NCI-H2029 (cell line): ENCODE data around the gene SNTB2.
"Not testable (repeated sequence)": the region's sequence is repeated elsewhere in the genome, so short reads cannot be mapped to it uniquely, and the experiment has no call there.

Experiments used
- DNase-seq: peaks from one replicate; lab custom pipeline; 2025; lab: John Stamatoyannopoulos, UW

The SNTB2 gene

DNA sequence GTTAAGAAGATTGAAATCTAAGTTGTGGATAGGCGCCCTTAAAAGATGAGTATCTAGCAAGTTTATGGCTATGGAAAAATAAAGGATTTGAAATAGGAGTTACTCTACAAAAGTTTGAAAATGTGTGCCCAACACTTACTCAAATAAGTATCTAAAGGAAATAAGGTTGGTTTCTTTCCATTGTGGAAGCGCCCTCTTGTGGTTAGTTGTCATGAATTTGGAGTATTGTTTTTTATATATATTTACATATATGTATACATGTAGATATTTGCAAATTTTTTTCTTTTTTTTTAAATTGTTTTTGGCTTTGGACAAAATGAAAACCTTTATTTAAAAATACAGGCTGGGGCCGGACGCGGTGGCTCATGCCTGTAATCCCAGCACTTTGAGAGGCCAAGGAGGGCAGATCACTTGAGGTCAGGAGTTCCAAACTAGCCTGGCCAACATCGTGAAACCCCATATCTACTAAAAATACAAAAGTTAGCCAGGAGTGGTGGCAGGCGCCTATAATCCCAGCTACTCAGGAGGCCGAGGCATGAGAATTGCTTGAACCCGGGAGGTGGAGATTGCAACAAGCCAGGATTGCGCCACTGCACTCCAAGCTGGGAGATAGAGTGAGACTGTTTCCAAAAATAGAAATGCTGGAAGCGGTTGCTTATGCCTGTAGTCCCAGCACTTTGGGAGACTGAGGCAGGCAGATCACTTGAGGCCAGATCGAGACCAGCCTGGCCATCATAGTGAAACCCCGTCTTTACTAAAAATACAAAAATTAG lies 100.2 kb downstream of the SNTB2 start:
- DNase-seq: no peak

DNA sequence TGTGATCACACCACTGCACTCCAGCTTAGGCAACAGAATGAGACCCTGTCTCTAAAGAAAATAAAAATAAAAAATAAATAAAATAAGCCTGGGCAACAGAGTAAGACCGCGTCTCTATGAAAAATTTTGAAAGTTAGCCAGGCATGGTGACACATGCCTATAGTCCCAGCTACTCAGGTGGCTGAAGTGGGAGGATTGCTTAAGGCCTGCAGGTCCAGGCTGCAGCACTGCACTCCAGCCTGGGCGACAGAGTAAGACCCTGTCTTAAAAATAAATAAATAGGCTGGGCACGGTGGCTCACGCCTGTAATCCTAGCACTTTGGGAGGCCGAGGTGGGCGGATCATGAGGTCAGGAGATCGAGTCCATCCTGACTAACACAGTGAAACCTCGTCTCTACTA lies 104.7 kb downstream of the SNTB2 start:
- not testable (repeated sequence) for DNase-seq

DNA sequence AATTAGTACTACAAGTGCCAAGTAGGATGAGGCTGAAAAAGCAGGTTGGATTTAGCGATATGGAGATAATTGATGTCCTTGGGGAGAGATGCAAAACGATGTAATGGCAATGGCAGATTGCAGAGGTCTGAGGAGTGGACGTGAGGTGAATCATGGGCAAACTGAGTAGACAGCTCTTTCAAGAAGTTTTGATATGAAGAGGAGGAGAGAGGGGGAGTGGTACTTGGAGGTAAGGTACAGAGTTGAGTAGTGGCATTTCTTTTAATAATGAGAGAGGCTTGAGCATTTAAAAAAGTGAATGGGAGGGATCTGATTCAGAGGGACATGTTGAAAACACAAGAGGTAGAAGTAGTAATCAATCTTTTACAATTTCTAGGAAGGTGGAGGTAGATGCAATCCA lies 106.4 kb downstream of the SNTB2 start:
- DNase-seq: no peak

GRCh38 chr16:69294051-69294450 lies 107.1 kb downstream of the SNTB2 start:
- DNase-seq: no peak

DNA sequence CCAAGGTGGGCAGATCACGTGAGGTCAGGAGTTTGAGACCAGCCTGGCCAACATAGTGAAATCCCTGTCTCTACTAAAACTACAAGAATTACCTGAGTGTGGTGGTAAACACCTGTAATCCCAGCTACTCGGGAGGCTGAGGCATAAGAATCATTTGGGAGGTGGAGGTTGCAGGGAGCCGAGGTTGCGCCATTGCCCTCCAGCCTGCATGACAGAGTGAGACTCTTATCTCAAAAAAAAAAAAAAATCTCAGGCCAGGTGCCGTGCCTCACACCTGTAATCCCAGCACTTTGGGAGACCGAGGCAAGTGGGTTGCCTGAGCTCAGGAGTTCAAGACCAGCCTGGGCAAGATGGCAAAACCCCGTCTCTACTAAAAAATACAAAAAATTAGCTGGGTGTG lies 109.8 kb downstream of the SNTB2 start:
- not testable (repeated sequence) for DNase-seq

GRCh38 chr16:69298261-69298660 lies 111.3 kb downstream of the SNTB2 start:
- no peak for DNase-seq

DNA sequence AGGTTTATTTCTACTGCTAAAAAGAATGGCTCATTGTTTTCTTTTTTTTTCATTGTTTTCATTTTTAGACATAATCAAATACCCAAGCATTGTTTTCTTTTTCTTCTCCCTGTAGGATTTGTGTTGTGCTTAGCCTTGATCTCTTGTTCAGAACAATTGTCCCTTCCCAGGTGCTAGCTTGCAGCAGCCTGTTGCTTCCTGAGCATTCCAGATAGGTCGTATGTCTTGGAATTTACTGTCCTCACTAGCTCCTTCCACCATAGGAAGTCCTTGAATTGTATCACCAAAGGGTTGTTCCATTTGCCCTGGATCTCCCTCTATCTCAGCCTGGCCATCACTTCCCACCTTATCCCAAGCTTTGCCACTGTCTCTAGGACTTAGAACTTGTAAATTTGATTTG lies 114.2 kb downstream of the SNTB2 start:
- DNase-seq: no peak

GRCh38 chr16:69301861-69302260 lies 114.9 kb downstream of the SNTB2 start:
- DNase-seq: no peak

- no peak for DNase-seq
These were observed 115.3 kb downstream of the SNTB2 start for GRCh38 chr16:69302301-69302700.

DNA sequence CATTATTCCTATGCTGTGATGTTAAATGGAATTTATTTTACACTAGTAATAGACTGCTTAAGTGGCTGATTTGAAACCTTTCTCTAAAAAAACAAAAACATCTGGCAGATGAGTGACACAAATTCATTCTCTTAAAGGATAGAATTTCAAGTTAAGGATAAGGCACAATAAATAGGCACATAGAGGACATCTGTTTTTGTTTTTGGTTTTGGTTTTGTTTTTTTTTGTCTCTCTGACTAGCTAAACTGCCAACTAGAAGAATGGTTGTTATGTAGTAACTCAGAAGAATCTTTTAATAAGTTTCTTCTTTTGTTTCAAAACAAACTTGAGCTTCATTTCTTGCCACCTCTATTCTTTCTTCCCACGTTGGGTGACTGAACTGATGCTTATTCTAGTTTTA lies 119.1 kb downstream of the SNTB2 start:
- DNase-seq: no peak

- no peak for DNase-seq
These were observed 120.1 kb downstream of the SNTB2 start for GRCh38 chr16:69307091-69307490.

GRCh38 chr16:69307856-69308255 lies 120.9 kb downstream of the SNTB2 start:
- DNase-seq: no peak

- DNase-seq: no peak
These were observed 122.4 kb downstream of the SNTB2 start for GRCh38 chr16:69309316-69309715.

DNA sequence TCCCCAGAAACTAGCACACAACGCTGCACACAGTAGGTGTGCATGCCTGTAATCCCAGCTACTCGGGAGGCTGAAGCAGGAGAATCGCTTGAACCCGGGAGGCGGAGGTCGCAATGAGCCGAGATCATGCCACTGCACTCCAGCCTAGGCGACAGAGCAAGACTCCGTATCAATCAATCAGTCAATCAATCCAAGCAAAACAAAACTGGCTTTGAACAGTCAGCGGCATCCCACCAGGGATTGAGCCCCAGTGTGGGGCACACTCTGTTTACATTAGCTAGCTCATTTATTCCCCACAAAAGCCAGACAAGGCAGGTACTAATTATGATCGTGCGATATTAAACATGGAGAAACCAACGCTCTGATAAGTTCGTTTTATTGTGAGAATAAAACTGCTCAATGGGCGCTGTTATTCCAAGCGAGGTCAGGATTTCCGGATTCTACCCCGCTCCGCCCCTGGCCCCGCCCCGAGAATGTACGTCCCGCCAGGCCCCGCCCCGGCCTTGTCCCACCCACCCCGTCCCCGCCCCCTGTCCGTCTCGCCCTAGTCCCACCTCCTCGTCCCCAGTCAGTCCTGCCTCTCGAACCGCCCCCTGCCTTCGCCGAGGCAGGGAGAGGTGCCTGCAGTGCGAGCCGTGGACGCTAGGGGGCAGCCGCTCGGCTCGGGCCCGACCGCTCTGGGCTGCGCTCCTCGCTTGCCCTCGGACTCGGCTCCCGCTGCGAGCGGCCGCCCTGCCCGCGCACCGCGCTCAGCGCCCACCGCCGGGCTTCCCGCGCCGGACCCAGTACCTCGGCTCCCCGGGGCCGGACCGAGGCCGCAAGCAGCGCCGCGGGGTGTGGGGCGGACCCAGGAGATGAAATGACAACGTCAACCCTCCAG lies 123.9 kb downstream of the SNTB2 start, which contains the start of gene VPS4A:
Gene VPS4A (plus strand): TSS at position 698 of the 880 bp plus-strand sequence. CDS start 162 bp downstream, at position 860.
- peak; percentile 82 for DNase-seq

- no peak for DNase-seq
These were observed 124.8 kb downstream of the SNTB2 start for GRCh38 chr16:69311533-69312387.

DNA sequence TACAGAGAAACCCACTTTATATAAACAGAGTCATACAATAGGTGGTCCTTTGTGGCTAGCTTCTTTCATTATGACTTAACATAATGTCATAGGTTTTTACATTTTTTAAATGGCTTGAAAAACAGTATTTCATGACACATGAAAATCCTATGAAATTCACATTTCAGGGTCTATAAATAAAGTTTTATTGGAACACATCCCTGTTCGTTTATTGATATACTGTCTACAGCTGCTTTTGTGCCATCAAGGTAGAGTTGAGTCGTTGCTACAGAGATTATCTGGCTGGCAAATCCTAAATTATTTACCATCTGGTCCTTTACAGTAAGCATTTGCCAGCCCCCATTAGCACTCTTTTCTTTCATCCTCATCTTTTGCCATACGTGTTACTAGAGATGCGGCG lies 126.5 kb downstream of the SNTB2 start:
- no peak for DNase-seq

DNA sequence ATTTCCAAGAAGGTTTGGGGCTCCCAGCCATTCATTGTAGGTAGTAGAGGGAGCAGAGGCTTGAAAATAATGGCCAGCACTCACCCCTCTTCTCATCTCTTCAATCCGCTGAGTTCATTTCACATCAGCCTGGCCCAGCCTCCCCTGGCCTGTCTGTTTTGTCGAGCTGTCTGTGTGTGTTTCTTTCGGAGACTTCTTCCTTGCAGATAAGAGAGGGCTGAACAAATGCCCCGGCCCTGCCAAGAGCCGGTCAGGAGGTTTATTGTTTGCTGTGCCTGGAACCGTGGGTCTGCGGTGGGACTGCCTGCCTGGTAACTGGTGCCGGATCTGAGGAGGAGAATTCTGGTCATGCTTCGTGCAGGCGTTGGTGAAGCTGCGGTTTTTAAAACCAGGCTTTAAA lies 127.6 kb downstream of the SNTB2 start:
- DNase-seq: no peak

DNA sequence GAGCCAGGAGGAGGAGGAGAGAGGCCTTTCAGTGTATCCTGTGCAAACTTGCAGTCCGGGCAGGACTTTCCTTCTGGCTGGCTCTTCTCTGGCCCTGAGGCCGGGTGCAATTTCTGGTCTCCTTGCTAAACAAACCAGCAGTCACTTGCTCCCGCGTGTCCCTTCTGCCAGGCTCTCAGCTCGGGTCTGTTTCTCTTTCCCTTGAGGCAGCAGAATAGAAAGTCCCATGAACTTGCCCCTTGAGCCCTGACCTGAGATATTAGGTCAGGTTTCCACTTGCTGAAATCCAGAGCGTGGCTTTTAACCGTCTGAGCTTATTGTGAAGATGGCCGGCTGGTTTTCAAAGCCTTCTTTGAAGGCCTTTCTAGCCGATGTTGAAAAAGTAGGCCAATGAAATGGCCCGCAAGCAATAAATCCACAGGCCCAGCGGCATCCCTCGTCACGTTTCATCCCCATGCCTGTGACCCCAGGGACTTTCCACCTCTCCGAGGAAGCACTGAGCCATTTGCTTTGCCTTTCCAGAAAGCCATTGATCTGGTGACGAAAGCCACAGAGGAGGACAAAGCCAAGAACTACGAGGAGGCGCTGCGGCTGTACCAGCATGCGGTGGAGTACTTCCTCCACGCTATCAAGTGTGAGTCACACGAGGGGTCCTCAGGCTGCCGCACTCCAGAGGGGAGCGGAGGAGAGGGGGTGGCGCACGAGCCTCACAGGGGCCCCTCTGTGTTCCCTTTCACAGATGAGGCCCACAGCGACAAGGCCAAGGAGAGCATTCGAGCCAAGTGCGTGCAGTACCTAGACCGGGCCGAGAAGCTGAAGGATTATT lies 128.7 kb downstream of the SNTB2 start:
- no peak for DNase-seq

DNA sequence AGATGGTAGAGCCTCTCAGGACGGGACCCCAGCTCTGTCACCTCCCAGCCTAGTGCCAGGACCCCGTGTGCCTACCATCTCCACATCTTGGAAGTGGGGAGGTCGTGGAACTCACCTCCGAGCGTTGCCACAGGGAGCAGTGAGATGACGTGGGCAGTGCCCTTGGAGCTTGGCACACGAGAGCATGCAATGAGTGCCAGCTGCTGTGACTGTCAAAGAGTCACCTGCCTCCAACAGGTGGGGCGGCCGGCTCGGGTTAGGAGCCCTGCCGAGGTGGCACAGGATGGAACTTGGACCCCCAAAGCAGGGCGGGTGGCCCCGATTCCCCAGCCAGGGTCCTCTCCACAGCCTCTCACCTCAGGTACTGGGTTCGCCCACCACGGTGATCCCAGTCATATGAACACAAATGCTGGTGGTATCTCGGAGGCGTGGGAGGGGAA lies 129.7 kb downstream of the SNTB2 start:
- DNase-seq: no peak

DNA sequence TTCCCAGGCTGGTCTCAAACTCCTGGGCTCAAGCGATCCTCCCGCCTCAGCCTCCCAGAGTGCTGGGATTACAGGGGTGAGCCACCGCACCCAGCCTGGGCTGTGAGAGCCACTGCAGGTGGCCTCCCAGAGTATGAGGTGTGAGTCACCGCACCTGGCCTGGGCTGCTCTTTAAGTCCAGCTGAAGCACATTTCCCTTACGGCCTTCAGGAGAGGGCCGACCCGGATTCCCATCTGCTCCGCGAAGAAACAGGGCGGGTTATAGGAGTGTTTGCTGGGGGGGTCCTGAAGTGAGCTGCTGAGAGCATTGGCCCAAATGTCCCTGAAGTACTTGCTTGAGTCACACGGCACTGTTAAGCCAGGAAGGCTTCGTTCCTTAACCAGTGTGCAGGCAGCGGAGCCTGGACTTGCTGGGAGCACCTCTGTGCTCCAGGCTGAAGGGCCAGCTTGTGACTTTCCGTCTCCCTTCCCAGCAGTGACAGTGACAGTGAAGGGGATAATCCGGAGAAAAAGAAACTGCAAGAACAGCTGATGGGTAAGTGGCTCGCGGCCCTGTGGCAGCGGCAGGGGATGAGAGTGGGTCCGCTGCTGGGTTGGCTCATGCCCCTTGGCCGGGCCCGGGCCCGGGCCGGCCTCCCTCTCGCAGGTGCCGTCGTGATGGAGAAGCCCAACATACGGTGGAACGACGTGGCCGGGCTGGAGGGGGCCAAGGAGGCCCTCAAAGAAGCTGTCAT lies 131.4 kb downstream of the SNTB2 start:
- DNase-seq: no peak

DNA sequence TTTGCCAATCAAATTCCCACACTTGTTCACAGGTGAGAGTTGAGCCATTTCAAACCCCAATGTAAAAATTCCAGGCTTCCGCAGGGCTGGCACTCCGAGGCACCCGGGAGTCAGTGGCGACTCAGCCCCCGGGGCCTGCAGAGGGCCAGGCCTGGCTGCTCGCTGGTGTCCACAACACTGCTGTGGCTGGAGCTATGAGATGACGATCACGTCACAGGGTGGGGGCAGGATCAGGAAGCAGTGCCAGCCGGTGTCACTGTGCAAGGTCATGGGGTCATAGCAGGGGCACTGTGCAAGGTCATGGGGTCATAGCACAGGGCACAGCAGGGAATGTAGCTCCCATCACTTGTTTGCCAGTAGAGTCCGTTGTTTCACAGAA lies 131.9 kb downstream of the SNTB2 start:
- DNase-seq: no peak
